ENCODE data around the gene CKAP2L. TPM values are rescaled to one million over a fixed set of nuclear protein-coding genes. Genes with fewer than 3 reads are reported as not detected.

Gene CKAP2L
- total and polyA plus RNA-seq, 8 donors = 1.9 to 29.3 (median 15.0) TPM

DNA sequence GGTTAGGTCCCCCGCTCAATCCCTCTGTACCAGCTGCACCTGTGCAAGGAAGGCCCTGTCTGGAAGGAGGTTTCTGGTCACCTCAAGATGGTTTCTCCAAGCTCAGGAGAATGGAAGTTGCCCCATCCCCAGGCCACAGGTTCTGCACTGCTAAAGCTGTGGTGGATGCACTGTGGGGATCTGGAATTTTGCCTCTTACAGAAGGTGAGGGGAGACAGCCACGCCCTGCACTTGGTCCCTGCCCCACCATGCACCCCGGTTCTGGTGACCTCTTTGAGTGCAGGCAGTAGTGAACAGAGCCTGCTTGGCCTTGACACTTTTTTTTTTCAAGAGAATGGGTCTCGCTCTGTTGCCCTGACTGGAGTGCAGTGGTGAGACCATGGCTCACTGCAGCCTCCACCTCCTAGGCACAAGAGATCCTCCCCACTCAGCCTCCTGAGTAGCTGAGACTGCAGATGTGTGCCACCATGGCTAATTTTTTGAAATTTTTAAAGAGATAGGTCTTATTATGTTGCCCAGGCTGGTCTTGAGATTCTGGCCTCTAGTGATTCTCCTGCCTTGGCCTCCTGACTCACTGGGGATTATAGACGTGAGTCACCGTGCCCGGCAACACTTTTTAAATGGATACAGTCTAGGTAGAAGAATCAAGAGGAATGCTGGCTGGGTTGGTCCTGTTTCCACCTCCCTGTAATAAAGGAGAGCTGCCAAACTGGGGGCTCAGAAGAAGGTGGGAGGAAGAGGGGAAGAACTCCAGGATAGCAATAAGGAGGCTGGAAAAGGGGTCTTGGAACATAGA is 49.4 kb downstream of the CKAP2L start:
- no peak overlapping the region for H3K4me3 ChIP-seq
- H3K9me3 ChIP-seq = no peaks in the 10 kb centered on the region
- intact Hi-C loops (cut with DNase I) = no loop called here
- no peaks in the 10 kb centered on the region for H3K4me1 ChIP-seq
- DNase-seq (no peak), ATAC-seq (no peak)
- no peak overlapping the region for H3K27ac ChIP-seq
- no peaks in the 10 kb centered on the region for H3K36me3 ChIP-seq
- H3K27me3 ChIP-seq = no peaks in the 10 kb centered on the region
- TF ChIP-seq CTCF (IDR thresholded peaks at IDR 0.05) = no peak

GRCh38 chr2:112714331-112714730 is 50.1 kb downstream of the CKAP2L start:
- Histone ChIP-seq H3K36me3 (no peaks in the 10 kb centered on the region), H3K4me1 (peaks cover 0 to 5% of the 10 kb centered on the region in 2 donors), H3K9me3 (no peaks in the 10 kb centered on the region), H3K4me3 (no peak overlapping the region), H3K27me3 (no peaks in the 10 kb centered on the region), H3K27ac (no peak overlapping the region)
- intact Hi-C loops (cut with DNase I) = no loop called here
- ATAC-seq (no peak), DNase-seq (no peak)
- TF ChIP-seq CTCF (IDR thresholded peaks at IDR 0.05) = no peak

- Histone ChIP-seq H3K36me3 (no peaks in the 10 kb centered on the region), H3K27me3 (no peaks in the 10 kb centered on the region), H3K9me3 (no peaks in the 10 kb centered on the region), H3K4me1 (peaks cover under 1 to 9% of the 10 kb centered on the region in 2 donors), H3K4me3 (no peak overlapping the region), H3K27ac (no peak overlapping the region)
- intact Hi-C loops (cut with DNase I) = no loop called here
- no peak for DNase-seq
- no peak for ATAC-seq
- no peak for TF ChIP-seq CTCF (IDR thresholded peaks at IDR 0.05)
Measured at GRCh38 chr2:112713926-112714325, 50.5 kb downstream of the CKAP2L start.

DNA sequence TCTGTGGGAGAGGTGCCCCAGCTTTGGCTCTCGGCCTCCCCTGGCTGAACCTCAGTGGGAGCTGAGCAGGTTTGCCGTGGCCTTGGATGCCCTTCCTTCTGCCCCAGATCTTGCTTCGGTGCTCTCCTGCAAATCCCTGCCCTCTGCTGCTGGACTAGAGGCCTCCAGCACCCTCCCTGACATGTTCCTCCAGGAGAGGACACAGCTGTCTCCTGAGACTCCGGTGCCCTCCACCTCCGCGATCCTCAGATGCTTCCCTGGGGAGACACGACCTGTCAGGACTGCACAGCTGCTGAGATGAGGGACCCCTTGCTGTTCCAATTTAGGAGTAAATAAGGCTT is 50.9 kb downstream of the CKAP2L start:
- Histone ChIP-seq H3K4me3 (no peak overlapping the region), H3K4me1 (peaks cover 4 to 13% of the 10 kb centered on the region in 2 donors), H3K27ac (no peak overlapping the region), H3K36me3 (no peaks in the 10 kb centered on the region), H3K27me3 (no peaks in the 10 kb centered on the region), H3K9me3 (no peaks in the 10 kb centered on the region)
- intact Hi-C loops (cut with DNase I) = no loop called here
- DNase-seq (no peak), ATAC-seq (no peak)
- TF ChIP-seq CTCF (IDR thresholded peaks at IDR 0.05) = no peak

GRCh38 chr2:112712903-112713584 is 51.4 kb downstream of the CKAP2L start:
- H3K9me3 ChIP-seq = no peaks in the 10 kb centered on the region
- no peak for DNase-seq
- no peak for ATAC-seq
- H3K4me1 ChIP-seq = peaks cover 4 to 15% of the 10 kb centered on the region in 2 donors
- no peak overlapping the region for H3K27ac ChIP-seq
- H3K4me3 ChIP-seq = no peak overlapping the region
- no peak for TF ChIP-seq CTCF (IDR thresholded peaks at IDR 0.05)
- intact Hi-C loops (cut with DNase I) = no loop called here
- no peaks in the 10 kb centered on the region for H3K36me3 ChIP-seq
- H3K27me3 ChIP-seq = no peaks in the 10 kb centered on the region
